GM23338 (cell line): ENCODE results near the gene TRABD. TPM values are rescaled to one million over a fixed set of nuclear protein-coding genes. Genes with fewer than 3 reads are reported as not detected.

ENCODE experiments used
- ATAC-seq: fragments of 200-7000 bp; cut with Tn5 transposase; 3 replicates; pipeline ENCODE4 v1.9.1; 2020
- DNase-seq: peaks from one replicate; pipeline ENCODE4 v3.0.0-alpha.2; 2015; ENCODE audit warnings: low spot score
- H2AFZ ChIP-seq: fragments of 200-600 bp; sonication (generic); 2 replicates; pipeline ENCODE4 v1.8.0; 2016; ENCODE audit warnings: antibody characterized with exemption, mild to moderate bottlenecking, moderate library complexity
- H3F3A ChIP-seq: fragments of 200-600 bp; sonication (generic); replicated peaks from 2 replicates; pipeline ENCODE4 v1.8.0; 2017; ENCODE audit warnings: antibody characterized with exemption, mixed run types, low read depth
- H3K27ac ChIP-seq: fragments of 200-600 bp; sonication (generic); 2 replicates; pipeline ENCODE4 v1.6.1; 2016; ENCODE audit warnings: low read depth
- H3K27me3 ChIP-seq: fragments of 200-600 bp; sonication (generic); 2 replicates; pipeline ENCODE4 v1.8.0; 2016; ENCODE audit warnings: mild to moderate bottlenecking, mixed run types, moderate library complexity; ENCODE audit not compliant: insufficient read depth
- H3K36me3 ChIP-seq: fragments of 200-600 bp; sonication (generic); 2 replicates; pipeline ENCODE4 v1.8.0; 2016; ENCODE audit warnings: mild to moderate bottlenecking; ENCODE audit not compliant: insufficient read depth
- H3K4me1 ChIP-seq: fragments of 200-600 bp; sonication (generic); 2 replicates; pipeline ENCODE4 v1.8.0; 2016; ENCODE audit warnings: mild to moderate bottlenecking, moderate library complexity; ENCODE audit not compliant: insufficient read depth
- H3K4me2 ChIP-seq: fragments of 200-600 bp; sonication (generic); 2 replicates; pipeline ENCODE4 v1.7.1; 2017; ENCODE audit warnings: mixed run types
- H3K4me3 ChIP-seq: fragments of 200-600 bp; sonication (generic); 2 replicates; pipeline ENCODE4 v1.6.1; 2016; ENCODE audit warnings: mixed run types
- H3K79me2 ChIP-seq: fragments of 200-600 bp; sonication (generic); replicated peaks from 2 replicates; pipeline ENCODE4 v1.8.0; 2017; ENCODE audit warnings: mild to moderate bottlenecking; ENCODE audit not compliant: insufficient read depth
- H3K9me2 ChIP-seq: fragments of 200-600 bp; sonication (generic); 2 replicates; pipeline ENCODE4 v1.8.0; 2017; ENCODE audit not compliant: insufficient read depth
- H4K20me1 ChIP-seq: fragments of 200-600 bp; sonication (generic); replicated peaks from 2 replicates; pipeline ENCODE4 v1.8.0; 2017; ENCODE audit warnings: mild to moderate bottlenecking; ENCODE audit not compliant: insufficient read depth
- H3K27ac Mint-ChIP-seq: 2 replicates; pipeline ENCODE4 v1.8.0; 2020; ENCODE audit warnings: inconsistent platforms, mild to moderate bottlenecking, moderate library complexity, mixed read lengths
- H3K27me3 Mint-ChIP-seq: 3 replicates; pipeline ENCODE4 v1.8.0; 2022; ENCODE audit warnings: low read depth, mild to moderate bottlenecking, moderate library complexity, mixed read lengths, inconsistent platforms; ENCODE audit not compliant: insufficient read depth, poor library complexity
- H3K36me3 Mint-ChIP-seq: 3 replicates; pipeline ENCODE4 v1.8.0; 2021; ENCODE audit warnings: low read depth, mild to moderate bottlenecking, inconsistent platforms, moderate library complexity, mixed read lengths
- H3K4me1 Mint-ChIP-seq: 3 replicates; pipeline ENCODE4 v1.8.0; 2020; ENCODE audit warnings: mild to moderate bottlenecking, inconsistent platforms, mixed read lengths
- H3K4me3 Mint-ChIP-seq: 3 replicates; pipeline ENCODE4 v1.8.0; 2021; ENCODE audit warnings: moderate library complexity, mild to moderate bottlenecking, inconsistent platforms, mixed read lengths
- H3K9me3 Mint-ChIP-seq: 3 replicates; pipeline ENCODE4 v1.8.0; 2020; ENCODE audit warnings: moderate library complexity, mild to moderate bottlenecking, inconsistent platforms, mixed read lengths
- CREB1 ChIP-seq: fragments of 250-450 bp; sonication (Bioruptor Pico); IDR thresholded peaks from 2 replicates; pipeline ENCODE4 v1.5.0; 2020; ENCODE audit warnings: low read depth, mild to moderate bottlenecking, moderate library complexity
- CTCF ChIP-seq, 2 experiments: fragments of 200-600 bp in 1 of 2; sonication (generic) in 1 of 2; conservative IDR thresholded peaks; 2 replicates each; pipeline versions ENCODE4 v1.5.1 to v1.6.1; 2016 to 2017; ENCODE audit warnings: antibody characterized with exemption in 2 of 2, low read depth in 2 of 2, mild to moderate bottlenecking in 2 of 2, moderate library complexity in 1 of 2
- ETS1 ChIP-seq: IDR thresholded peaks from 2 replicates; pipeline ENCODE4 v1.6.1; 2016; ENCODE audit warnings: antibody characterized with exemption
- EZH2 ChIP-seq: fragments of 200-600 bp; sonication (generic); IDR thresholded peaks from one replicate; pipeline ENCODE4 v1.8.0; 2017; ENCODE audit warnings: antibody characterized with exemption, mild to moderate bottlenecking, low read depth; ENCODE audit not compliant: unreplicated experiment
- EZH2phosphoT487 ChIP-seq: fragments of 200-600 bp; sonication (generic); IDR thresholded peaks from one replicate; pipeline ENCODE4 v1.8.1; 2018; ENCODE audit warnings: antibody characterized with exemption; ENCODE audit not compliant: unreplicated experiment
- JUNB ChIP-seq: IDR thresholded peaks from one replicate; pipeline ENCODE4 v1.6.1; 2016; ENCODE audit warnings: antibody characterized with exemption; ENCODE audit not compliant: unreplicated experiment
- NANOG ChIP-seq: IDR thresholded peaks from 2 replicates; pipeline ENCODE4 v1.6.1; 2016; ENCODE audit warnings: antibody characterized with exemption, borderline replicate concordance
- POLR2AphosphoS5 ChIP-seq: IDR thresholded peaks from 2 replicates; pipeline ENCODE4 v1.6.1; 2016; ENCODE audit warnings: antibody characterized with exemption, low read depth
- REST ChIP-seq: IDR thresholded peaks from one replicate; pipeline ENCODE4 v1.6.1; 2018; ENCODE audit warnings: antibody characterized with exemption; ENCODE audit not compliant: unreplicated experiment
- STAT1 ChIP-seq: IDR thresholded peaks from one replicate; pipeline ENCODE4 v1.6.1; 2016; ENCODE audit warnings: antibody characterized with exemption; ENCODE audit not compliant: unreplicated experiment
- ZNF114 ChIP-seq: fragments of 250-450 bp; sonication (Bioruptor Pico); IDR thresholded peaks from 2 replicates; pipeline ENCODE4 v1.5.0; 2020; ENCODE audit warnings: mild to moderate bottlenecking, moderate library complexity
- ZNF331 ChIP-seq: fragments of 250-450 bp; sonication (Bioruptor Pico); IDR thresholded peaks from 2 replicates; pipeline ENCODE4 v1.5.0; 2020; ENCODE audit warnings: low read depth, mild to moderate bottlenecking, moderate library complexity
- ZNF462 ChIP-seq: fragments of 250-450 bp; sonication (Bioruptor Pico); IDR thresholded peaks from 2 replicates; pipeline ENCODE4 v1.5.0; 2020; ENCODE audit warnings: mild to moderate bottlenecking, moderate library complexity
- polyA plus RNA-seq: library from polyadenylated mRNA; unstranded; fragments of >200 nt; fragmentation: Nextera tagmentation; extraction: Ambion mirVana; gene quantifications from 2 replicates; pipeline ENCODE4 v1.2.1, GENCODE V29; 2016
- total RNA-seq: library from RNA; depleted of rRNA; stranded (reverse); fragments of >200 nt; shearing (Covaris generic); gene quantifications from 2 replicates; pipeline ENCODE4 v1.2.3, GENCODE V29; 2014

TRABD gene
- total and polyA plus RNA-seq, 2 experiments from 2014 or later = 44.1 to 66.1 TPM

- TF ChIP-seq POLR2AphosphoS5 (no peak), CREB1 (no peak), ZNF462 (CRISPR knock-in tag) (no peak), ZNF114 (CRISPR knock-in tag) (no peak), EZH2 (no peak), EZH2phosphoT487 (no peak), JUNB (no peak), ZNF331 (no peak), ETS1 (no peak), CTCF (conservative IDR thresholded peaks at IDR 0.05; ENCODE audit: low read depth in 2 of 2) (no peak), NANOG (no peak), REST (no peak), STAT1 (no peak)
- no peak for DNase-seq
These were observed 32.5 kb upstream of the TRABD start for GRCh38 chr22:50153056-50153755.

More at GRCh38 chr22:50153056-50153755, 32.5 kb upstream of the TRABD start:
- Mint-ChIP-seq H3K36me3 (no peaks in the 10 kb centered on the region), H3K4me1 (peaks cover 5% of the 10 kb centered on the region; the same call in 1 of the 3 replicates), H3K4me3 (no peak overlapping the region; the same call in 2 of the 3 replicates), H3K27ac (no peak overlapping the region), H3K27me3 (peaks cover 7% of the 10 kb centered on the region), H3K9me3 (no peaks in the 10 kb centered on the region)
- Histone ChIP-seq H3K27me3 (no peaks in the 10 kb centered on the region), H3K36me3 (no peaks in the 10 kb centered on the region), H3K4me3 (no peak overlapping the region), H3K9me2 (no peaks in the 10 kb centered on the region), H3K4me2 (no peak overlapping the region), H3K27ac (no peak overlapping the region), H3K79me2 (no peaks in the 10 kb centered on the region), H3K4me1 (no peaks in the 10 kb centered on the region), H2AFZ (no peak overlapping the region), H3F3A (no peaks in the 10 kb centered on the region), H4K20me1 (no peaks in the 10 kb centered on the region)
- no peak for ATAC-seq
